Osteocyte (in vitro differentiated cells): ENCODE measurements around the gene CD81. TPM values are rescaled to one million over a fixed set of nuclear protein-coding genes. Genes with fewer than 3 reads are reported as not detected.

Experiments
- DNase-seq: peaks from one replicate; pipeline ENCODE4 v3.0.0; 2021; ENCODE audit warnings: mixed read lengths; ENCODE audit not compliant: unreplicated experiment; ENCODE audit errors: extremely low spot score
- H3K27ac Mint-ChIP-seq: one replicate; pipeline ENCODE4 v1.8.0; 2021; ENCODE audit warnings: mild to moderate bottlenecking, mixed read lengths; ENCODE audit not compliant: unreplicated experiment
- H3K27me3 Mint-ChIP-seq: one replicate; pipeline ENCODE4 v1.8.0; 2021; ENCODE audit warnings: mixed read lengths; ENCODE audit not compliant: unreplicated experiment
- H3K36me3 Mint-ChIP-seq: one replicate; pipeline ENCODE4 v1.8.0; 2021; ENCODE audit warnings: mixed read lengths; ENCODE audit not compliant: unreplicated experiment
- H3K4me1 Mint-ChIP-seq: one replicate; pipeline ENCODE4 v1.8.0; 2021; ENCODE audit warnings: mixed read lengths; ENCODE audit not compliant: unreplicated experiment
- H3K4me3 Mint-ChIP-seq: one replicate; pipeline ENCODE4 v1.8.0; 2021; ENCODE audit warnings: mild to moderate bottlenecking, moderate library complexity, mixed read lengths; ENCODE audit not compliant: unreplicated experiment
- H3K9me3 Mint-ChIP-seq: one replicate; pipeline ENCODE4 v1.8.0; 2021; ENCODE audit warnings: mixed read lengths; ENCODE audit not compliant: unreplicated experiment
- CTCF ChIP-seq: fragments of 200-600 bp; sonication (generic); IDR thresholded peaks from 2 replicates; pipeline ENCODE4 v1.5.0; 2021; ENCODE audit warnings: antibody characterized with exemption, mild to moderate bottlenecking, moderate library complexity
- total RNA-seq: library from RNA; stranded (reverse); gene quantifications from 2 replicates; pipeline ENCODE4 v1.2.1, GENCODE V29; 2021

The CD81 gene
- total RNA-seq, 1 donor from 2014 or later, result 652 TPM

GRCh38 chr11:2391181-2391975 lies 14.3 kb downstream of the CD81 start:
- Mint-ChIP-seq H3K27me3 (no peaks in the 10 kb centered on the region), H3K4me3 (no peak overlapping the region), H3K9me3 (no peaks in the 10 kb centered on the region), H3K36me3 (no peaks in the 10 kb centered on the region), H3K27ac (peak overlapping the region; percentile 41), H3K4me1 (peaks cover 39% of the 10 kb centered on the region)
- TF ChIP-seq CTCF, result no peak
- no peak for DNase-seq

- H3K4me1 Mint-ChIP-seq, result peaks cover 31% of the 10 kb centered on the region
- TF ChIP-seq CTCF, result no peak
- H3K36me3 Mint-ChIP-seq, result peaks cover 2% of the 10 kb centered on the region
- no peak overlapping the region for H3K4me3 Mint-ChIP-seq
- no peaks in the 10 kb centered on the region for H3K27me3 Mint-ChIP-seq
- DNase-seq, result no peak
- H3K27ac Mint-ChIP-seq, result no peak overlapping the region
- no peaks in the 10 kb centered on the region for H3K9me3 Mint-ChIP-seq
Measured at GRCh38 chr11:2392241-2392959, 15.3 kb downstream of the CD81 start.

- TF ChIP-seq CTCF, result no peak
- no peak overlapping the region for H3K4me3 Mint-ChIP-seq
Measured at GRCh38 chr11:2393111-2393868, 16.2 kb downstream of the CD81 start.

GRCh38 chr11:2393941-2394817 lies 17.1 kb downstream of the CD81 start:
- TF ChIP-seq CTCF, result no peak
- DNase-seq, result no peak
- Mint-ChIP-seq H3K27ac (no peak overlapping the region), H3K4me1 (peaks cover 27% of the 10 kb centered on the region), H3K4me3 (no peak overlapping the region), H3K27me3 (no peaks in the 10 kb centered on the region), H3K36me3 (peaks cover 2% of the 10 kb centered on the region), H3K9me3 (no peaks in the 10 kb centered on the region)

More at GRCh38 chr11:2393111-2393868, 16.2 kb downstream of the CD81 start:
- no peak for DNase-seq
- Mint-ChIP-seq H3K27me3 (no peaks in the 10 kb centered on the region), H3K27ac (no peak overlapping the region), H3K36me3 (peaks cover 2% of the 10 kb centered on the region), H3K9me3 (no peaks in the 10 kb centered on the region), H3K4me1 (peaks cover 31% of the 10 kb centered on the region)
